ENCODE measurements around the gene UBE3B.

The UBE3B gene

GRCh38 chr12:109544955-109545531 lies 67.6 kb downstream of the UBE3B start:
- Histone ChIP-seq H3K9me3 (ENCODE audit: insufficient read depth, low read length) (no peaks in the 10 kb centered on the region), H3K9ac (ENCODE audit: insufficient read length, low read depth) (no peak overlapping the region), H3K36me3 (ENCODE audit: insufficient read depth, insufficient read length, low read length) (peaks cover under 1% of the 10 kb centered on the region), H3K27me3 (ENCODE audit: insufficient read depth, insufficient read length) (no peaks in the 10 kb centered on the region), H3K4me1 (ENCODE audit: insufficient read depth, insufficient read length) (peaks cover 7% of the 10 kb centered on the region), H3K4me3 (ENCODE audit: insufficient read length, low read depth) (no peak overlapping the region)
- no peak for DNase-seq (ENCODE audit: low read depth, low spot score)
- TF ChIP-seq YY1 (IDR thresholded peaks at IDR 0.05; ENCODE audit: insufficient read depth, insufficient read length) (no peak), ZNF274 (IDR thresholded peaks at IDR 0.05; ENCODE audit: low read depth, low read length) (no peak)

DNA sequence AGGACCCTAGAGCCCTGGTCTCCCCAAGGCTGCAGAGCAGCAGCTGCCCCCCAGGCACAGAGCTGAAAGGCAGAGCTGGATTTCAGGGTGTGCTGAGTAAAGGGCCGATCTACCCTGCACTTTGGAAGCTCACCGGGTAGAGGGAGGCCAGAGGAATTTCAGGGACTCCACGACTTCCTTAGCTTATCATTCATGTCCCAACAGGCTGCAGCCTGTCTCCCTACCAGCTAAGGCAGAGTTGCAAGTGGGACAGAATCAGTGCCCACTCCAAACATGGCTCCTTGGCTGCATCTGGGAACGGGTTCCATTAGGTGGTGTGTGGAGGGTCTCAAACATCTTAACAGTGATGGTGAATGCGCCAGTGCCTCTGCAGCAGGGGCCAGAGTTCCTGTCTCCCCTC lies 68.4 kb downstream of the UBE3B start:
- TF ChIP-seq SUZ12 (IDR thresholded peaks at IDR 0.05; ENCODE audit: extremely low read depth, insufficient read depth, insufficient read length) (no peak), ZNF274 (IDR thresholded peaks at IDR 0.05; ENCODE audit: low read depth, low read length) (no peak)
- Histone ChIP-seq H3K4me3 (ENCODE audit: insufficient read length, low read depth) (no peak overlapping the region), H3K9me3 (ENCODE audit: insufficient read depth, low read length) (no peaks in the 10 kb centered on the region), H3K36me3 (ENCODE audit: insufficient read depth, insufficient read length, low read length) (no peaks in the 10 kb centered on the region), H3K4me1 (ENCODE audit: insufficient read depth, insufficient read length) (peaks cover 7% of the 10 kb centered on the region), H3K9ac (ENCODE audit: insufficient read length, low read depth) (no peak overlapping the region), H3K27me3 (ENCODE audit: insufficient read depth, insufficient read length) (no peaks in the 10 kb centered on the region)
- DNase-seq (ENCODE audit: low read depth, low spot score) = no peak

GRCh38 chr12:109547286-109547685 lies 69.9 kb downstream of the UBE3B start:
- no peaks in the 10 kb centered on the region for H3K9me3 ChIP-seq (ENCODE audit: insufficient read depth, low read length)
- DNase-seq (ENCODE audit: low read depth, low spot score) = no peak
- H3K4me3 ChIP-seq (ENCODE audit: insufficient read length, low read depth) = no peak overlapping the region
- H3K9ac ChIP-seq (ENCODE audit: insufficient read length, low read depth) = no peak overlapping the region
- no peaks in the 10 kb centered on the region for H3K36me3 ChIP-seq (ENCODE audit: insufficient read depth, insufficient read length, low read length)
- H3K27me3 ChIP-seq (ENCODE audit: insufficient read depth, insufficient read length) = no peaks in the 10 kb centered on the region
- H3K4me1 ChIP-seq (ENCODE audit: insufficient read depth, insufficient read length) = peaks cover 7% of the 10 kb centered on the region
- TF ChIP-seq SUZ12 (IDR thresholded peaks at IDR 0.05; ENCODE audit: extremely low read depth, insufficient read depth, insufficient read length) (no peak), YY1 (IDR thresholded peaks at IDR 0.05; ENCODE audit: insufficient read depth, insufficient read length) (no peak), ZNF274 (IDR thresholded peaks at IDR 0.05; ENCODE audit: low read depth, low read length) (no peak)

GRCh38 chr12:109548258-109548657 lies 70.8 kb downstream of the UBE3B start:
- Histone ChIP-seq H3K4me3 (ENCODE audit: insufficient read length, low read depth) (no peak overlapping the region), H3K9ac (ENCODE audit: insufficient read length, low read depth) (no peak overlapping the region), H3K9me3 (ENCODE audit: insufficient read depth, low read length) (no peaks in the 10 kb centered on the region), H3K27me3 (ENCODE audit: insufficient read depth, insufficient read length) (no peaks in the 10 kb centered on the region), H3K36me3 (ENCODE audit: insufficient read depth, insufficient read length, low read length) (no peaks in the 10 kb centered on the region), H3K4me1 (ENCODE audit: insufficient read depth, insufficient read length) (peaks cover 7% of the 10 kb centered on the region)
- no peak for DNase-seq (ENCODE audit: low read depth, low spot score)
- no peak for TF ChIP-seq ZNF274 (IDR thresholded peaks at IDR 0.05; ENCODE audit: low read depth, low read length)
- TF ChIP-seq SUZ12 (IDR thresholded peaks at IDR 0.05; ENCODE audit: extremely low read depth, insufficient read depth, insufficient read length) = no peak
- TF ChIP-seq YY1 (IDR thresholded peaks at IDR 0.05; ENCODE audit: insufficient read depth, insufficient read length) = no peak

- Histone ChIP-seq H3K4me3 (ENCODE audit: insufficient read length, low read depth) (no peak overlapping the region), H3K27me3 (ENCODE audit: insufficient read depth, insufficient read length) (no peaks in the 10 kb centered on the region), H3K4me1 (ENCODE audit: insufficient read depth, insufficient read length) (peaks cover 10% of the 10 kb centered on the region), H3K9ac (ENCODE audit: insufficient read length, low read depth) (no peak overlapping the region), H3K36me3 (ENCODE audit: insufficient read depth, insufficient read length, low read length) (no peaks in the 10 kb centered on the region), H3K9me3 (ENCODE audit: insufficient read depth, low read length) (no peaks in the 10 kb centered on the region)
- no peak for DNase-seq (ENCODE audit: low read depth, low spot score)
- TF ChIP-seq SUZ12 (IDR thresholded peaks at IDR 0.05; ENCODE audit: extremely low read depth, insufficient read depth, insufficient read length) (no peak), ZNF274 (IDR thresholded peaks at IDR 0.05; ENCODE audit: low read depth, low read length) (no peak), YY1 (IDR thresholded peaks at IDR 0.05; ENCODE audit: insufficient read depth, insufficient read length) (no peak)
Observed at GRCh38 chr12:109549613-109550270, 72.3 kb downstream of the UBE3B start.

- Histone ChIP-seq H3K4me1 (ENCODE audit: insufficient read depth, insufficient read length) (peaks cover 4% of the 10 kb centered on the region), H3K4me3 (ENCODE audit: insufficient read length, low read depth) (no peak overlapping the region), H3K9ac (ENCODE audit: insufficient read length, low read depth) (no peak overlapping the region), H3K27me3 (ENCODE audit: insufficient read depth, insufficient read length) (no peaks in the 10 kb centered on the region), H3K9me3 (ENCODE audit: insufficient read depth, low read length) (no peaks in the 10 kb centered on the region), H3K36me3 (ENCODE audit: insufficient read depth, insufficient read length, low read length) (no peaks in the 10 kb centered on the region)
- TF ChIP-seq ZNF274 (IDR thresholded peaks at IDR 0.05; ENCODE audit: low read depth, low read length) (no peak), YY1 (IDR thresholded peaks at IDR 0.05; ENCODE audit: insufficient read depth, insufficient read length) (no peak), SUZ12 (IDR thresholded peaks at IDR 0.05; ENCODE audit: extremely low read depth, insufficient read depth, insufficient read length) (no peak)
- no peak for DNase-seq (ENCODE audit: low read depth, low spot score)
Observed at GRCh38 chr12:109550281-109550680, 72.8 kb downstream of the UBE3B start.

DNA sequence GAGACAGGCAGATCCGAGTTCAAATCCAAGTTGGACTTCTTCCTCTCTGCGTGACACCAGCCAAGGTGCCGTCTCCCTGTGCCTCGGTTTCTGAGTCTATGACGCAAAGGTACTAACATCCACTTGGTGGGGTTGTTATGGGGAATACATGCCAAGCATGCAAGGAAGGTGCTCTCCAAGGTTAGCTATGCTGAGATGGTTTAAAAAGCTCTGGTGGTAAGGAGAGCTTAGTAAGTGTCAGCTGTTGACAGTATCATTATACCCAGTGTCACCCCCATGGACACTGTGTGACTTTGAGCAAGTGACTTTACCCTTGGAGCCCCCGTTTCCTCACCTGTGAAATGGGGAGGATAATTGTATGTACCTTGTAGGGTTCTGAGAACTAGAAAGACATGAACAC lies 73.7 kb downstream of the UBE3B start:
- no peak for TF ChIP-seq SUZ12 (IDR thresholded peaks at IDR 0.05; ENCODE audit: extremely low read depth, insufficient read depth, insufficient read length)
- no peak for TF ChIP-seq ZNF274 (IDR thresholded peaks at IDR 0.05; ENCODE audit: low read depth, low read length)
- no peak for TF ChIP-seq YY1 (IDR thresholded peaks at IDR 0.05; ENCODE audit: insufficient read depth, insufficient read length)
- DNase-seq (ENCODE audit: low read depth, low spot score) = no peak
- Histone ChIP-seq H3K27me3 (ENCODE audit: insufficient read depth, insufficient read length) (no peaks in the 10 kb centered on the region), H3K36me3 (ENCODE audit: insufficient read depth, insufficient read length, low read length) (no peaks in the 10 kb centered on the region), H3K9me3 (ENCODE audit: insufficient read depth, low read length) (no peaks in the 10 kb centered on the region), H3K4me1 (ENCODE audit: insufficient read depth, insufficient read length) (peaks cover 3% of the 10 kb centered on the region), H3K9ac (ENCODE audit: insufficient read length, low read depth) (no peak overlapping the region), H3K4me3 (ENCODE audit: insufficient read length, low read depth) (no peak overlapping the region)

All from NT2/D1 (cell line).